ENCODE results near the gene SERPINB2.

DNA sequence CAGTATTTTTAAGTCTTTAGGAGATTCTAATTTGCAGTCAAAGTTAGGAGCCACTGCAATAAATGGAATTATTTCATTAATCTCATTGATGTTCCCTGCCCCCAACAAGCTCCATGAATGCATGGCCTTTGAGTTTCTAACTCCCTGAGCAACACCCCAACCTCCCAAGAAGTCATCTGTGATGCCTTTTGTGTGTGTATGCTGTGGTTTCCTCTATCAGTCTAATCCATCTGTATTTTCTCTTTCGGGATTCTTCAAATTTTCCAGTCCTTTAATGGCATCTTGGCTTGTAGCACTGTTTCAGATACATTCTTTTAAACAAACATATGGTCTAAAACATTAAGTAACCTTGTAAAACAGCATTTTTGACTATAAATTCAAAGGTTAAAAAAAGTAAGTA lies 37.0 kb downstream of the SERPINB2 start:
- no peak for TF ChIP-seq POLR2A (IDR thresholded peaks at IDR 0.05; ENCODE audit: low read length)
- TF ChIP-seq GATA1 (IDR thresholded peaks at IDR 0.05; ENCODE audit: low read depth, low read length): no peak
